Liver (tissue), 3 donors: ENCODE measurements around the gene DVL1.

Source experiments
- ATF3 ChIP-seq: IDR thresholded peaks from 2 replicates; pipeline ENCODE4 v1.6.1; 2016; ENCODE audit warnings: antibody characterized with exemption
- CTCF ChIP-seq: fragments of 150-350 bp; IDR thresholded peaks from 2 replicates; pipeline ENCODE4 v1.5.1; 2017; ENCODE audit warnings: improper control_type of control experiment, low read depth, low read length; ENCODE audit not compliant: missing input control
- EGR1 ChIP-seq, 2 donors: IDR thresholded peaks; 2 replicates each; pipeline ENCODE4 v1.6.1; 2016 to 2018; ENCODE audit warnings: antibody characterized with exemption in 2 of 2, low read depth in 2 of 2
- FOXA1 ChIP-seq: IDR thresholded peaks from 2 replicates; pipeline ENCODE4 v1.6.1; 2016; ENCODE audit warnings: antibody characterized with exemption
- FOXA2 ChIP-seq: IDR thresholded peaks from 2 replicates; pipeline ENCODE4 v1.6.1; 2016; ENCODE audit warnings: antibody characterized with exemption
- HNF4A ChIP-seq, 2 donors: conservative IDR thresholded peaks; 2 replicates each; pipeline ENCODE4 v1.6.1; 2016; ENCODE audit warnings: antibody characterized with exemption in 2 of 2, mild to moderate bottlenecking in 2 of 2
- MAX ChIP-seq: IDR thresholded peaks from 2 replicates; pipeline ENCODE4 v1.6.1; 2016; ENCODE audit warnings: antibody characterized with exemption
- RAD21 ChIP-seq, 2 donors: IDR thresholded peaks; 2 replicates each; pipeline ENCODE4 v1.6.1; 2016; ENCODE audit warnings: antibody characterized with exemption in 2 of 2, mild to moderate bottlenecking in 2 of 2
- REST ChIP-seq: IDR thresholded peaks from 2 replicates; pipeline ENCODE4 v1.6.1; 2016; ENCODE audit warnings: antibody characterized with exemption, mild to moderate bottlenecking
- RXRA ChIP-seq, 2 donors: IDR thresholded peaks; 2 replicates each; pipeline ENCODE4 v1.6.1; 2017 to 2018; ENCODE audit warnings: antibody characterized with exemption in 2 of 2, mild to moderate bottlenecking in 1 of 2
- SP1 ChIP-seq: IDR thresholded peaks from 2 replicates; pipeline ENCODE4 v1.6.1; 2018; ENCODE audit warnings: antibody characterized with exemption, mild to moderate bottlenecking
- ZBTB33 ChIP-seq: IDR thresholded peaks from 2 replicates; pipeline ENCODE4 v1.6.1; 2016; ENCODE audit warnings: antibody characterized with exemption
- donor health status: healthy.
- donor health status: healthy.

- no peak for TF ChIP-seq CTCF
- TF ChIP-seq RAD21 (IDR thresholded peaks at IDR 0.05) = no peak
- peak in 1 of 2 donors; percentile 39 for TF ChIP-seq EGR1 (IDR thresholded peaks at IDR 0.05; ENCODE audit: low read depth in 2 of 2)
- TF ChIP-seq REST = no peak
- no peak for TF ChIP-seq ATF3
- no peak for TF ChIP-seq SP1
- TF ChIP-seq MAX = no peak
- TF ChIP-seq FOXA1 = no peak
- peak in 1 of 2 donors; percentile 52 for TF ChIP-seq HNF4A (conservative IDR thresholded peaks at IDR 0.05)
- no peak for TF ChIP-seq ZBTB33
- no peak for TF ChIP-seq FOXA2
- no peak for TF ChIP-seq RXRA (IDR thresholded peaks at IDR 0.05)
Observed at GRCh38 chr1:1332774-1333480, 16.3 kb downstream of the DVL1 start.
